ENCODE measurements around the gene ZMAT2. TPM values are rescaled to one million over a fixed set of nuclear protein-coding genes. Genes with fewer than 3 reads are reported as not detected.
"Not testable (repeated sequence)": the region's sequence is repeated elsewhere in the genome, so short reads cannot be mapped to it uniquely, and the experiment has no call there.

ZMAT2 gene
- total RNA-seq, 2 experiments from 2014 or later, result 43.3 to 47.4 TPM

DNA sequence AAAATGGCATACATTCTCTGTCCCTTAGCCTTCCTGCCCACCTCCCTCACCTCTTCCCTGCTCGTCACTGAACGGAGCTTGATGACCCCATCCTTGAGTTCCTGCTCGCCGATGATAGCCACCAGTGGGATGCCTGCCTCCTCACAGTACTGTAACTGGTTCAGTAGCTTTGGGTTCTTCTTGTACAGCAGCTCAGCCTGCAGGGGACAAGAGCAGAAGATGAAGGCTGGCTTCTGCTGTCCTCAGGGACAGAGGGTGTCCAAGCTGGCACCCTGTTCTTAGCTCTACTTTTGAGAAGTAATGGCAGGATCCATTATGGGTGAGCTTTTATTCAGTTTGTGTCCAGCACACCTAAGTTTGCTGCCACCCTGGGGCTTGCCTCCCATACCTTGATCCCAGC is 25.6 kb upstream of the ZMAT2 start:
- H3K9me3 Mint-ChIP-seq (ENCODE audit: insufficient read depth), result no peaks in the 10 kb centered on the region

DNA sequence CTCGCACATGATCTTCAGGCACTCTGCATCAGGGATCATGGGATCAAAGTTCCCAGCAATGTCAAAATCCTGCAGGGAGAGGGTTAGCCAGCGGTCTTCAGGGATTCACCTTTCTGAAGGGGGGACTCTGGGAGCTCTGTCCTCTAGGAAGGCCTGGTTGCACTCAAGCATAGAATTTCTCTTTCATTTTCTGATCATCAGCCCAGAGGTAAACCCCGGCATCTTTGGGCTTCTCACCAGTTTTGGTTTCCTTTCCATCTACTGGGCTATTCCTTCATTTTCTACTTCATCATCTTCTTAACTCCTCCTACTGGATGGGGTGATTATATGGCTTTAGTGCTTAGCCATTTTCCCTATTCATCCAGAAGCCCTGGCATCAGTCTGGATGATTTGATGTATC is 22.3 kb upstream of the ZMAT2 start:
- Mint-ChIP-seq H3K4me1 (ENCODE audit: low read depth) (peaks cover 4% of the 10 kb centered on the region), H3K4me3 (no peak overlapping the region), H3K36me3 (ENCODE audit: low read depth) (peaks cover 63% of the 10 kb centered on the region), H3K27ac (no peak overlapping the region), H3K27me3 (ENCODE audit: low read depth) (no peaks in the 10 kb centered on the region), H3K9me3 (ENCODE audit: insufficient read depth) (no peaks in the 10 kb centered on the region)
- ChIA-PET POLR2A (interaction anchor here (0.8 to 3.3 kb wide), 2 partner anchors 11 to 13 kb away, joined by 3 to 10 read pairs; partner anchors contain the start of genes HARS1 and HARS2), CTCF (no interaction called here)
- no peak for ATAC-seq
- DNase-seq, result no peak

More for the DNA sequence above, 25.6 kb upstream of the ZMAT2 start:
- Mint-ChIP-seq H3K36me3 (ENCODE audit: low read depth) (peaks cover 64% of the 10 kb centered on the region), H3K4me3 (no peak overlapping the region), H3K27ac (peak overlapping the region; percentile 23), H3K27me3 (ENCODE audit: low read depth) (no peaks in the 10 kb centered on the region), H3K4me1 (ENCODE audit: low read depth) (peaks cover 4% of the 10 kb centered on the region)
- ATAC-seq (no peak), DNase-seq (no peak)
- POLR2A ChIA-PET, result interaction anchor here (1.1 to 2.1 kb wide), 3 partner anchors 14 to 27 kb away, joined by 3 to 7 read pairs (median 6); partner anchors contain the start of genes HARS1, HARS2, IK and NDUFA2
- CTCF ChIA-PET, result interaction anchor here (1.1 kb wide), 1 partner anchor 9 kb away, joined by 4 read pairs; no protein-coding TSS in a partner anchor

DNA sequence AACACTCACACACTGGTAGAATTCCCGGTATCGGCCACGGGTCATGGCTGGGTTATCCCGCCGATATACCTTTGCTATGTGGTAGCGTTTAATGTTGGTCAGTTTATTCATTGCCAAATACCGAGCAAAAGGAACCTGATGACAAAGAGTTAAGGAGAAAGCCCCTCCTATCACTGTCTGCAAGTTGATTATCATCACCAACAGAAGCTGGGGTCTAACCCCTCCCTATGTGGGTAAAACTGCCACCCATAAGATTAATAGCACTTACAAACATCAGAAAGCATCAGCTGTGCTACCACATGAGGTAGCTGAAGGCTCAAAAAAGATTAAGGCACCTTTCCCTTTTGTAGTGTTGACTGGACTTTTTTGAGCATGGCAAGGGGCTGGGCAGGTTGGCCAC is 21.3 kb upstream of the ZMAT2 start:
- ChIA-PET CTCF (no interaction called here), POLR2A (interaction anchor here (1.0 to 3.3 kb wide), 2 partner anchors 12 to 31 kb away, joined by 3 to 10 read pairs; partner anchors contain the start of genes HARS1, HARS2 and IK)
- no peak for DNase-seq
- H3K36me3 Mint-ChIP-seq (ENCODE audit: low read depth), result peaks cover 62% of the 10 kb centered on the region
- H3K4me1 Mint-ChIP-seq (ENCODE audit: low read depth), result peaks cover 4% of the 10 kb centered on the region
- no peak overlapping the region for H3K4me3 Mint-ChIP-seq
- H3K27me3 Mint-ChIP-seq (ENCODE audit: low read depth), result no peaks in the 10 kb centered on the region
- no peak for ATAC-seq
- no peak overlapping the region for H3K27ac Mint-ChIP-seq
- no peaks in the 10 kb centered on the region for H3K9me3 Mint-ChIP-seq (ENCODE audit: insufficient read depth)

DNA sequence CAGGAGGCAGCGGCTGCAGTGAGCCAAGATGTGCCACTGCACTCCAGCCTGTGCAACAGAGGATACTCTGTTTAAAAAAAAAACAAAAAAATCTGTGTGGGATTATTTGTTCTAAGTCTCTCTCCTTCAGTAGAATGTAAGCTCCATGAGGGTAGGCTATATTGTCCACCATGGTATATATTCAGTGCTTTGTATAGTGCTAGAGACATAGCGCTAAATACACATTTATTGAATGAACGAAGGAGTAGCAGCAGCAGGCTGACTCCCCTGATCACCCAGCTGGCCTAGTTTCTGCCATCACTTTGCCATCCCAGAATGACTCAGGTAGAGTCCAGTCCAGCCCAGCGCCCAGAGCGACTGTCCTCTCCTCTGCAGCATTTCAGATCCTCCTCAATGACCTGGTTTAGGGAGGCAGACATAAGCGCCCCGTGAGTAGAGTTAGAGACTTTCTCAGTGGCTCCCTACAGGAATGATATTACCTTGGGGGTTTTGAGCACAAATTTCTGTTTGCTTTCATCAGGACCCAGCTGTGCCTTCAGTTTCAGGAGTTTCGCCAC is 9.8 kb upstream of the ZMAT2 start:
- Mint-ChIP-seq H3K27me3 (ENCODE audit: low read depth) (no peaks in the 10 kb centered on the region), H3K36me3 (ENCODE audit: low read depth) (peaks cover 40% of the 10 kb centered on the region), H3K27ac (peak overlapping the region; percentile 97), H3K9me3 (ENCODE audit: insufficient read depth) (no peaks in the 10 kb centered on the region), H3K4me1 (ENCODE audit: low read depth) (peaks cover 48% of the 10 kb centered on the region), H3K4me3 (peak overlapping the region; percentile 97)
- ChIA-PET POLR2A (interaction anchor here (0.6 to 2.2 kb wide), 12 partner anchors 10 to 289 kb away, joined by 3 to 20 read pairs (median 6); partner anchors contain the start of genes ANKHD1, IK, NDUFA2 and WDR55), CTCF (interaction anchor here (0.6 to 1.7 kb wide), 6 partner anchors 9 to 1420 kb away, joined by 3 to 5 read pairs (median 3); partner anchors contain the start of genes TAF7 and ZMAT2)
- DNase-seq, result no peak
- no peak for ATAC-seq

DNA sequence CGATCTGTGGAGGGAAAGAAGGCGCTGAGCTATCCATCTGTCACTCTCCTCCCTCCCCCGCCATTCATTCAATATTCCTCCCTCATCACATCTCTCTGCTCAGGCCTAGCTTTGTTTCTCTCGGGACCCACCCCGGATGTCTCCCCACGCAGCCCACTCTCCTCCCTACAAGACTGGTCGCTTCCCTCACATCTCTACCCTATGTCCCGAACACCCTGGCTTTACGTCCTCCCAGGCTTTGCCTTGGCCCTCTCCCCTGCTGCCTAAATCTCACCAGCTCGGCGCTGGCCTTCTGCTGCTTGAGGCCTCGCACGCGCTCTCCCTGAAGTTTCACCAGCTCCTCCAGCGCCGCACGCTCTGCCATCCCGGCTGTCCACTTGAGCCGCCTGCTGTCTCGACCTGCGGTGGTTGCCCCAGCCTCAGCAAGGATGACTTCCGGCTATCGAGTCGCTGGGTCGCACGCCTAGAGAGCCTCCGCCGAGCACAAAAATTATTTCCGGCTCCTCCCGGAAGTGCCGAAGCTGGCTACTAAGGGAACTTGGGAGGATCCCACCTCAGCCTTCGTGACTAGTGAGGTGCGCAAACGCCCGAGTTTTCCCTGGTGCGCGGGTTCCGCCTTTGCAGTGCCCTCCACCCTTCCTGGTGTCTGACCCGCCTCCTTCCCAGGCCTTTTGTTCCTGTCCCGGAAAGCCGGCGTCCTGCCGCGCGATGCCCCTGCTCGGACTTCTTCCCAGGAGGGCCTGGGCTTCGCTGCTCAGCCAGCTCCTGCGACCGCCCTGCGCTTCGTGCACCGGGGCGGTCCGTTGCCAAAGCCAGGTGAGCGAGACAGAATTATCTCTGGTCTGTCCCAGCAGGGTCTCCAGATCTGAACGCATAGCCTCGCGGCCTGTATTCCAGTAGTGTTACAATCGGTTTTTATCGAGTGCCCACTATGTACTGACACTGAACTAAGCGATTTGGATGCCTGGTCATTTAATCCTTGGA is 9.0 kb upstream of the ZMAT2 start, which contains the start of the genes HARS1 and HARS2:
Gene HARS1, minus strand, starts transcription at position 430 of the 984 bp plus-strand sequence. Its CDS starts 66 bp downstream, at position 364.
Gene HARS2, plus strand, starts transcription at position 515 of the 984 bp plus-strand sequence. Its CDS starts 194 bp downstream, at position 709.
- no peaks in the 10 kb centered on the region for H3K9me3 Mint-ChIP-seq (ENCODE audit: insufficient read depth)
- peaks cover 45% of the 10 kb centered on the region for H3K36me3 Mint-ChIP-seq (ENCODE audit: low read depth)
- H3K27me3 Mint-ChIP-seq (ENCODE audit: low read depth), result no peaks in the 10 kb centered on the region
- H3K4me3 Mint-ChIP-seq, result peak within 1 kb of the TSS; percentile 97
- peak; percentile 88 for DNase-seq
- POLR2A ChIA-PET, result interaction anchor here (0.6 to 2.2 kb wide), 13 partner anchors 10 to 290 kb away, joined by 3 to 20 read pairs (median 5); partner anchors contain the start of genes ANKHD1, IK, NDUFA2 and WDR55
- ATAC-seq, result peak; percentile 96
- CTCF ChIA-PET, result interaction anchor here (0.6 to 1.7 kb wide), 7 partner anchors 9 to 1421 kb away, joined by 3 to 5 read pairs (median 3); partner anchors contain the start of genes TAF7 and ZMAT2
- peak within 1 kb of the TSS; percentile 97 for H3K27ac Mint-ChIP-seq
- peaks cover 48% of the 10 kb centered on the region for H3K4me1 Mint-ChIP-seq (ENCODE audit: low read depth)

DNA sequence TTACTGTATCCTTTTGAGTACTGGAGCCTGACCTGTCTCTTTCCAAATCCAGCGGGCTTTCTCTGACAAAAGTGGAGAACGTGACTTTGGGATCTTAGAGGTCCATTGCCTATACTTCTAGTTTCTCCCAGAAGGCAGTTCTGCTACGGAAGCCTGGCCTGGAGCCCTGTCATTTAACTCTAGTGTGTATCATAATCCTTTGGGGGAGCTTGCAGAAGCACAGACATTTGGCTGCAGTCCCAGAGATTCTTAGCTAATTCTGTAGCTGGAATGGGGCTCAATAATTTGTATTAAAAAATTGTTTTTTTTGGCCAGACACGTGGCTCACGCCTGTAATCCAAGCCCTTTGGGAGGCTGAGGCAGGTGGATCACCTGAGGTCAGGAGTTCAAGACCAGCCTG is 6.0 kb upstream of the ZMAT2 start:
- CTCF ChIA-PET, result no interaction called here
- no peaks in the 10 kb centered on the region for H3K9me3 Mint-ChIP-seq (ENCODE audit: insufficient read depth)
- no peak overlapping the region for H3K27ac Mint-ChIP-seq

DNA sequence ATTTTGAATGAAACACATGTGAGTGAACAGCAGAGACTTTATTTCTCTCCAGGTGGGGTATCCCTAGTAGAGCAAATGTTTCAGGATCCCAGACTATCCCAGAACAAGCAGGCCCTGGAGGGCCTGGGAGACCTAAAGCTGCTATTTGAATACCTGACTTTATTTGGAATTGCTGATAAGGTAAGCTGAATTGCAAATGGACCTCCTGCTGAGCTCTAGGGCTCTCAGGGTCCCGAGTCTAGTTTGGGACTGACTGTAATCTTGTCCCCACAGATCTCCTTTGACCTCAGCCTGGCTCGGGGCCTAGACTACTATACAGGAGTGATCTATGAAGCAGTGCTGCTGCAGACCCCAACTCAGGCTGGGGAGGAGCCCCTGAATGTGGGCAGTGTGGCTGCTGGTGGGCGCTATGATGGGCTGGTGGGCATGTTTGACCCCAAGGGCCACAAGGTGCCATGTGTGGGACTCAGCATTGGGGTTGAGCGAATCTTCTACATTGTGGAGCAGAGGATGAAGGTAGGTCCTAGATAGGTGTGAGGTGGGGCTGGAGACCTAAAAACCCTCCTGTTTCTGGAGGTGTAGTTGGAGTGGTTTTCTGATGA is 3.3 kb upstream of the ZMAT2 start:
- CTCF ChIA-PET, result interaction anchor here (1.1 kb wide), 1 partner anchor 44 kb away, joined by 3 read pairs; no protein-coding TSS in a partner anchor
- no peak overlapping the region for H3K4me3 Mint-ChIP-seq

More for the DNA sequence above, 6.0 kb upstream of the ZMAT2 start:
- H3K4me3 Mint-ChIP-seq, result no peak overlapping the region
- H3K36me3 Mint-ChIP-seq (ENCODE audit: low read depth), result peaks cover 64% of the 10 kb centered on the region
- ATAC-seq (no peak), DNase-seq (no peak)
- POLR2A ChIA-PET, result interaction anchor here (0.6 to 1.5 kb wide), 2 partner anchors 14 to 30 kb away, joined by 3 to 6 read pairs; no protein-coding TSS in a partner anchor
- H3K27me3 Mint-ChIP-seq (ENCODE audit: low read depth), result no peaks in the 10 kb centered on the region
- H3K4me1 Mint-ChIP-seq (ENCODE audit: low read depth), result peaks cover 38% of the 10 kb centered on the region

DNA sequence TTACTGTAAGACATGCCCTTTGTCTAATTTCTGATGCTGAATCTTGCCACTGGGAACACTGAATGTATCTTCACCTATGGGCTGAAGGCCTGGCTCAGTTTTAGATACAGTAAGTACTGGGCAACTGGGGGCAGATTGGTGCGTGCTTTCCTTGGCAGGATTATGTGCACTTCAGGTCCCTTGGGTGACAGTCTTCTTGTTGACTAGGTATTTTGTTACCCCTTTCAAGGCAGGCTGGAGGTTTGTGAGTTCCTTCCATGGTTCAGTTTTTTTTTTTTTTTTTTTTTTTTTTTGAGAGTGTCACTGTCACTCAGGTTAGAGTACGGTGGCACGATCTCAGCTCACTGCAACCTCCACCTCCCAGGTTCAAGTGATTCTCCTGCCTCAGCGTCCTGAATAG is 7.6 kb downstream of the ZMAT2 start:
- peaks cover 43% of the 10 kb centered on the region for H3K36me3 Mint-ChIP-seq (ENCODE audit: low read depth)
- H3K27ac Mint-ChIP-seq, result no peak overlapping the region
- H3K9me3 Mint-ChIP-seq (ENCODE audit: insufficient read depth), result no peaks in the 10 kb centered on the region
- ChIA-PET CTCF (no interaction called here), POLR2A (interaction anchor here (0.6 to 4.7 kb wide), 3 partner anchors 13 to 68 kb away, joined by 3 to 16 read pairs (median 3); partner anchors contain the start of genes IK, NDUFA2 and TMCO6)
- peaks cover 14% of the 10 kb centered on the region for H3K4me1 Mint-ChIP-seq (ENCODE audit: low read depth)
- no peaks in the 10 kb centered on the region for H3K27me3 Mint-ChIP-seq (ENCODE audit: low read depth)
- H3K4me3 Mint-ChIP-seq, result no peak overlapping the region
- DNase-seq (no peak), ATAC-seq (no peak)

More for the DNA sequence above, 3.3 kb upstream of the ZMAT2 start:
- POLR2A ChIA-PET, result interaction anchor here (0.7 kb wide), 1 partner anchor 14 kb away, joined by 3 read pairs; no protein-coding TSS in a partner anchor
- DNase-seq (no peak), ATAC-seq (no peak)
- H3K36me3 Mint-ChIP-seq (ENCODE audit: low read depth), result peaks cover 69% of the 10 kb centered on the region
- no peaks in the 10 kb centered on the region for H3K9me3 Mint-ChIP-seq (ENCODE audit: insufficient read depth)
- no peak overlapping the region for H3K27ac Mint-ChIP-seq
- H3K4me1 Mint-ChIP-seq (ENCODE audit: low read depth), result peaks cover 36% of the 10 kb centered on the region
- H3K27me3 Mint-ChIP-seq (ENCODE audit: low read depth), result no peaks in the 10 kb centered on the region

DNA sequence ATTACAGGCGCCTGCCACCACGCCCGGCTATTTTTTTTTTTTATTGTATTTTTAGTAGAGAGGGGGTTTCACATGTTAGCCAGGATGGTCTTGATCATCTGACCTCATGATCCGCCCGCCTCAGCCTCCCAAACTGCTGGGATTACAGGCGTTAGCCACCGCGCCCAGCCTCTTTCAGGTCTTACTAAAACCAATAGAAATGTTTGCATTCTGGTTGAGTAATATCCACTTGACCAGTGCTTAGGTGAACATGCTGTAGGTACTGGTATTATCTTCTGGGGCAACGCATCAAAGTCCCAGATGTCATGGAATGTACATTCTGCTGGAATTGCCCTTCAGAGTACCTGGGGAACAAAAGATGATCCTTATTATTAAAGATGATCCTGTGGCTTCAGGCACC is 8.5 kb downstream of the ZMAT2 start:
- H3K9me3 Mint-ChIP-seq (ENCODE audit: insufficient read depth); DNase-seq; H3K27me3 Mint-ChIP-seq (ENCODE audit: low read depth); CTCF ChIA-PET; ATAC-seq; H3K27ac Mint-ChIP-seq: not testable (repeated sequence)
- peak overlapping the region; percentile 96 for H3K4me3 Mint-ChIP-seq
- peaks cover 17% of the 10 kb centered on the region for H3K4me1 Mint-ChIP-seq (ENCODE audit: low read depth)
- peaks cover 36% of the 10 kb centered on the region for H3K36me3 Mint-ChIP-seq (ENCODE audit: low read depth)
- POLR2A ChIA-PET, result interaction anchor here (3.9 to 4.7 kb wide), 2 partner anchors 8 to 61 kb away, joined by 16 to 22 read pairs; partner anchors contain the start of genes IK, NDUFA2 and ZMAT2

DNA sequence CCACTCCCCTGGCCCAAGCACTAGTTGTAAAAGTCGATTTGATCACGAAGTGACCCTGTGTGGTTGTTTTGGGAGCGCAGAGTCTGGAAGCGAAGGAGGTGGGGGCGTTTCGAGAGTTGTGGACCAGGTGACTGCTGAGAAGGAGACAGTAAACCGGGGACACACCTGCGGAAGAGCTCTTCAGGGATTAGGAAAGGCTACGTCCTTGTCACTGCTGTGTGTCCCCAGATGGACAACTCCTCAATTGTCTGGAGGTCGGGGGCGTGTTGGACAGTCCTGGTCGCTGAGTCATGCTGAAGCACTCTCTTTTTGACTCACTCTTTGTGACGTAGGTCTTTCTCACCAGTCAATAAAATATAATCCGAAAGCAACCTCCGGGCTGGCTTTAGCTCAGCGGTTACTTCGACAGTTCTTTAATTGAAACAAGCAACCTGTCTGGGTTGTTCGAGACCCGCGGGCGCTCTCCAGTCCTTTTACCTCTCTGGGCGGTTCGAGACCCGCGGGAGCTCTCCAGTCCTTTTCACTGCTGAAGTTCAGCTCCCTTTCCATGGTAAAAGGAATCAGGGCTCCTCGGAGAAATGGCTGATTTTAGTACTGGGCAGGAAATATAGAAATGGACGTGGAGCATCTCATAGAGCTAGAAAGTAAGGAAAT is 10.8 kb downstream of the ZMAT2 start:
- Mint-ChIP-seq H3K4me3 (peak overlapping the region; percentile 96), H3K27me3 (ENCODE audit: low read depth) (peaks cover 5% of the 10 kb centered on the region), H3K9me3 (ENCODE audit: insufficient read depth) (no peaks in the 10 kb centered on the region), H3K4me1 (ENCODE audit: low read depth) (peaks cover 18% of the 10 kb centered on the region), H3K27ac (peak overlapping the region; percentile 93), H3K36me3 (ENCODE audit: low read depth) (peaks cover 19% of the 10 kb centered on the region)
- DNase-seq (peak; percentile 95), ATAC-seq (peak; percentile 94)
- ChIA-PET CTCF (interaction anchor here (0.8 to 2.0 kb wide), 11 partner anchors 9 to 359 kb away, joined by 3 to 10 read pairs (median 5); partner anchors contain the start of genes HARS1, IK, NDUFA2 and ZMAT2), POLR2A (interaction anchor here (0.6 to 4.7 kb wide), 11 partner anchors 9 to 609 kb away, joined by 3 to 22 read pairs (median 4); partner anchors contain the start of genes HARS1, HARS2, IK and NDUFA2)

All from activated CD8-positive, alpha-beta T cell treated with anti-CD3 and anti-CD28 coated beads, Interleukin-2, amount 10 ng/mL, durations not matched to agents 7 days and 5 days (primary cell).